NCI-H2081 treated with DMSO at 0.1 percent for 48 hours (cell line): ENCODE results near the gene RAF1.
"Not testable (repeated sequence)": the region's sequence is repeated elsewhere in the genome, so short reads cannot be mapped to it uniquely, and the experiment has no call there.

Experiments
- DNase-seq: peaks from one replicate; lab custom pipeline; 2025; lab: John Stamatoyannopoulos, UW

RAF1 gene

DNA sequence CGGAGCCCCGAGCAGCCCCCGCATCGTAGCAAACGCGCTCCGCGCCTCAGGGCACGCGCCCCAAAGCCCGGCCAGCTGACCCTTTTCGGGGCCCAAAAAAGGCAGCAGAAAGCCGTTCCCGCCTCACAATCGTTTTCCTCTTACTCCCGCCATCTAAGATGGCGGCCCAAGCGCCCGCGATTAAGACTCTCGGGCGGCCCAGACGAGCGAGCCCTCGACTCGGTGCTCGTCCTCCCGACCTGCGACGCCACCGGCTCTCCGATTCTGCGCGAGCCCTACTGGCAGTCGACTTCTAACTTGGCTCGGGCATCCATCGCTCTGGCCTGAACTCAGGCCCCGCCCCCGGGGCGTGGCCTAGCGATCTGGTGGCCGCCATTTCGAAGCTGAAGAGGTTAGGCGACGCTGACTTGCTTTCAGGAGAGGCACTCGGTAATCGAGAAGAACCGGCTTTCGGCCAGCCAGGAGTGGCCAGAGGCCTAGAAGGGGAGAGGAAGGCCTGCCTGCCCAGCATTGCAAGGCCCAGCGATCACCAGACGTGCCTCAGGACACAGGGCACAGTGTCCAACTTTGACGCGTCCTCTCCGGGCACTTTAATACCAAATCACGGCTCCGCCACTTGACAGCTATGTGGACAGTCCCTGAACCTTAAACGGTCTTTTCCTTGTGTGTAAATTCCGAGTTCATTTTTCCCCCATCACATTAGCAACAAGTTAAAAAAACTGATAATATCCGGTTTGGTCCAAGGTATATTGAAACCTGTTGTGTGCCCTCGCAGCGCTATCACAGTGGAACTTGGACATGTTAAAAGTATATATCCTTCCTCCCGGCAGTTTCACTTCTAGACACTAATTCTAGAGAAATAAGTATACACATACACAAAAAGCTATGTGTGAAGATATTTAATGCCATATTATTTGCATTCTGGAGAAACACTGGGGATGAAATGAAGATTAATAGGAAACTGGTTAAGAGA, at the start of gene RAF1:
Gene RAF1, minus strand, starts transcription at position 182 of the 973 bp plus-strand sequence. CDS start 45,396 bp downstream, outside the sequence.
- peak; percentile 91 for DNase-seq

DNA sequence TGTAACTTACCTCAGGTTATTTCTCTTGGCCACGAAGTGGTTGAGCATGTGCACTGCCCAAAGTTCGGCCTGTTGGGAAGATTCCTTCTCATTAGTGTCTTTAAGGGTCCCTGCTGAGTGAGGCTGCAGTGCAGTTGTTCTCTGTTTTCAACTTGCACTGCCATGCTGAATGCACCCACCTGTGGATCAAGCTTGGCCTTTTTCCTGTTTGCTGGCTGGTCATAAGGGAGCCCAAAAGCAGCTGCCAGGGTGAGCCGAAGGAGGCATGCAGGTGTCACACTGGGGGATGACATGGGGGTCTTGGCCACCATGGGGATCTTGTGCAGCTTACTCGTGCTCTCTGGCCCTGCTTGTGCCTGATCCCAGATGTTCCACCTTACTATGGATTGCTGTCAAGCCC, 46.1 kb upstream of the RAF1 start:
- no peak for DNase-seq

DNA sequence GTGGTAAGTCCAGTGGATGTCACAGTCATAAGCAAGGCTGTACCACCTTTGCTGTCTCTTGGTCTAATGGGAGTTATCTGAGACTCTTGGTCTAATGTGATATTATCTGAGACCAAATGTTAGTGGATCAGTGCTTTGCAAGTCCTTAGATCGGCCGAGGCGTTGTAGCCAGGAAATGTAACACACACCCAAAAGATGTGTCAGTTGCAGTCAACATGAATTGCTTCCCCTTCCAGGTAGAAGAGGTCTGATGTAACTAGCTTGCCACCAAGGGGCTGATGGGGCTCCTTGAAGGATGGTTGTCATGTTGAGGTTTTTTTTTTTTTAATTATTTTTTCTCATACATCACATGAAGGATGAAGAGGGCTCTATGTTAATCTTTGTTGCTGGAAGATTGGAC, 45.4 kb upstream of the RAF1 start:
- no peak for DNase-seq

DNA sequence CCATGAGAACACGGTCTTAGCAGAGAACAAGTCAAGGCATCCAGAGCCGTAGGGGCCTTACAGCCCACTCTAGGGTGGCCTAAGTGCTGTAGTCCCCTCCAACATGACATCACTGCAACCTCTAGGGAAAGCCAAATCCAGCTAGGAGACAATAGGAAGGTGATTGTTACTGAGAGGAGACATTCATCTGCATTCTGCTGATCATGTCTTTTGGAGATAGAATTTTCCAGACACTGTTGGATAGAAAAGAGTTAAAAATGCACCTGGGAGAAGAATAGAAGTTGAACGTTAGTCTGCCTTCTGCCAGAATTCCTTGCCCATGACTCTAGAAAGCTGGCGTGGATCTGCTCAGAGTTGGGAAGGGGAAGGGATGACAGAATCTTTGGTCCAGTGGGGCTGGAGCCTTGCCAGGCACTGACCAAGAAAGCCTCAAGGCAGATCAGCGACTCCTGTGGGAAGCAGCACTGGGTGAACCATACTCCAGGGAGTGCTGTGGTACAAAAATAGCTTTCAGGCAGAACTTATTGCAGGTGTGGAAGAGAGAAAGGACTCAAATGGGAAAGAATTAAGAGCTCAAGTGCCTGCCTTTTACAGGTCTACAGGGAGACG, 44.8 kb upstream of the RAF1 start:
- DNase-seq: no peak

DNA sequence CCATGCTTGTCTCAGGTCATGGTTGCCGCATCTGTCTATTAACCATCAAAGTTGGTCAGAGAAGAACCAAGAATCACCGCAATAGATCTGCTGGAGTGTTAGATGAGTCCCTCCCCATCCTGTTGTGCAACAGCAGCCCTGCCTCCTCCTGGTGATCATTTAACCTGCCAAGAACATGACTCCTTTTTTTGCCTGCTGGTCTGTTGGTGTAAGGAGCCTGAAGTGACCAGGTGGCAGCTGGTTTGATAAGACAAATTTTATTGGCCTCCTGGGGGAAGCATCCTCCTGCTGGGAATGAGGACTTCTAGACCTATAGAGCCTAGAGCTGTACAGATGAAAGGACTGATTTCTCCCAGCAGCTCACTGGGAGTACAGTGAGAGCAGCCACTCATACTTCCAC, 43.5 kb upstream of the RAF1 start:
- no peak for DNase-seq

DNA sequence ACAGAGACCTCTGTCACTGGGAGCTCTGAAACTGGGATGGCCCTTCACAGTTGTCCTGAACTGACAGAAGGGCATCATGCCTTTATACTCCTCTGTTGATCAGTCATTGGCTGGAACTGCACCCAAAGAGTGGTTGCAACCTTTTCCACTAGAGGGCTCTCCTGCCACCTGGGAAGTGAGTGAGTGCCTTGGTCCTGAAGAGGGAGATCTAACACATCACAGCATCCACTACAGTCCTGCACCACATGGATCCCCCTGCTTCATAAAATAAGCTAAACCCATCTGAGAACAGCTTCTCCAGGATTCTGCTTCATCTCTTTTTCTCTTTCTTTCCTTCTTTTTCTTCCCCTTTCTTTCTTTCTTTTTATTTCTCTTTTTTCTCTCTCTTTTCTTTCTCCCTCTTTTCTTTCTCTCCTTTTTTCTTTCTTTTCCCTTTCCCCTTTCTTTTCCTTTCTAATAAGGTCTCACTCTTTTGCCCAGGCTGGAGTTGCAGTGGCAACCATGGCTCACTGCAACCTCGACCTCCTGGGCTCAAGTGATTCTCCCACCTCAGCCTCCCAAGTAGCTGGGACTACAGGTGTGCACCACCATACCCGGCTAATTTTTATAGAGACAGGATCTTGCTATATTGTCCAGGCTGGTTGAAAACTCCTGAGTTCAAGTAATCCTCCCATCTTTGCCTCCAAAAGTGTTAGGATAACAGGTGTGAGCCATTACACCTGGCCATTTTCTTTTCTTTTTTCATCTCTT, 42.8 kb upstream of the RAF1 start:
- peak; percentile 9 for DNase-seq

DNA sequence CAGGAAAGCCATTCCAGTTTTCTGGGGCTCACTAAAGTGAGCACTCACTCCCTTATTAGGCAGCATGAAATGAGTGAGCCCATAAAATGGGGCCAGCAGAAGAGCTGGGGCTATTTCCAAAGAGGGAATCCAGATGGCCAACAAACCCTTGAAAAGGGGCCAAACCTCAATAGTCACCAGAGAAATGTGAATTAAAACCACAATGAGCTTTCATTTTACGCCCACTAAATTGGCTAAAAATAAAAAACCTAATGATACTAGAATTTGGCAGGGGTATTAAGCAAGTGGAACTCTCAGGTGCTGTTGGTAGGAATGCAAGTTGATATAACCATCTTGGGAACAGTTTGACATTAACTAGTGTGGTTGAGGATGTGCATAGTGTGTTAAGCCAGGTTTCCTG, 42.1 kb upstream of the RAF1 start:
- DNase-seq: no peak

DNA sequence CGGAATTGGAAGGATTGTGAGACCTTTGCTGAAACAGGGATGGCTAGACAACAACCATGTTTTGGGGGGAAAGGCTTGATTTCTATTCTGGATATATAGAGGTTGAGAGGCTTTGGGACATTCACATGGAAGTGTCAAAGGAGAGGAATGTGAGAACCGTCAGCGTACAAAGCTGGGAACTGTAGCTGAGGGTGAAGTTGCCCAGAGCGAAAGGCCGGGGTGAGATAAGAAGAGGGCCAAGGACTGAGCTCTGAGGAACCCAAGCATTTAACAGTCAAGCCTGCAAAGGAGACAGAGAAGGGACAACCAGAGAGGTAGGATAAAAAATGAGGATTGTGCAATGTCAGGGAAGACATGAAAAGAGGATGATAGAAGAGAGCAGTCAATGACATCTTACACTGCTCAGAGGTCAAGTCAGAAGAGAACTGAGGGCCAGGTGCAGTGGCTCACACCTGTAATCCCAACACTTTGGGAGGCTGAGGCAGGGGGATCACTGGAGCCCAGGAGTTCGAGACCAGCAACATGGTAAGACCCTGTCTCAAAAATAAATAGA, 41.5 kb upstream of the RAF1 start:
- no peak for DNase-seq

DNA sequence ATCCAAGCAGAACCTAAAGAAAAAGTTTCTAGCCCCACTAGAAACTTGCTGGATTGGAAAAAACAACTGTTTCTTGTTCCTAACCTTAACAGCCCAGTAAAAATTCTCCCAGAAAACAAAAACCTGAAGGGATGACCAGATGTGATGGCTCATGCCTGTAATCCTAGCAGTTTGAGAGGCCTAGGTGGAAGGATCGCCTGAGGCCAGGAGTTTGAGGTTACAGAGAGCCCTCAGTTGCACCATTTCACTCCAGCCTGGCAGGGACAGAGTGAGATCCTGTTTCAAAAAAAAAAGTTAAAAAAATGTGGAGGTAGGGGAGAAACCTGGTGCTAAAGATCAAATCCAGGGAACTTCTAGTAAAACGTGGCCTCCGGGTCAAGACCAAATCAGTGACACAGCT, 38.6 kb upstream of the RAF1 start:
- DNase-seq: no peak

DNA sequence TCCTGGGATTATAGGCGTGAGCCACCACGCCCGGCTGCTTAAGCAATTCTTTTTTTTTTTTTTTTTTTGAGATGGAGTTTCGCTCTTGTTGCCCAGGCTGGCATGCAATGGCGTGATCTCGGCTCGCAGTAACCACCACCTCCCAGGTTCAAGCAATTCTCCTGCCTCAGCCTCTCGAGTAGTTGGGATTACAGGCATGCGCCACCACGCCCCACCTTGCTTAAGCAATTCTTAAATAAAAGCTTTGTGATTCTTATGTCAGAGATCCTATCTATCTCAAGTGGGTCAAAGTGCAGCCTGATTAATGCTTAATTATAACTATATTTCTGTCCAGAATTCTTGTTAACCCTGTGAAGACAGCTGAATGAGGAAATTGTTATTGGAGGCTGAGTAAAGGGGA, 37.7 kb upstream of the RAF1 start:
- DNase-seq: not testable (repeated sequence)

DNA sequence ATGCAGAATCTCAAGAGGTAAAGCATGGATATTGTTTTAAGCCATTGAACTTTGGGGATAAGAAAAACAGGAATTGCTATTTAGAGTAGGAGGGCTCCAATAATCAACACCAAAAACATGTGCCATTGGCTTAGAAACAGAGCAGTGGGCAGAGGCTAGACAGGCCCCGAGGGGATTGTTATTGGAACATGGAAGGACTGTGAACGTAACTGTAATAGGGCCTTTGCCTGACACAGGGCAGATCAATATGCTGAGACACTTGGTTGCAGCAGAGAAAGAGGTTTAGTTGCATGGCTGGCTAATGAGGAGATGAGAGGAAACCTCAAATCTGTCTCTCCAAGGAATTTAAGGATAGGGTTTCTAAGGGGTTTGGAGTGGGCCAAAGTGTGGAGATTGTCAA, 36.9 kb upstream of the RAF1 start:
- no peak for DNase-seq

DNA sequence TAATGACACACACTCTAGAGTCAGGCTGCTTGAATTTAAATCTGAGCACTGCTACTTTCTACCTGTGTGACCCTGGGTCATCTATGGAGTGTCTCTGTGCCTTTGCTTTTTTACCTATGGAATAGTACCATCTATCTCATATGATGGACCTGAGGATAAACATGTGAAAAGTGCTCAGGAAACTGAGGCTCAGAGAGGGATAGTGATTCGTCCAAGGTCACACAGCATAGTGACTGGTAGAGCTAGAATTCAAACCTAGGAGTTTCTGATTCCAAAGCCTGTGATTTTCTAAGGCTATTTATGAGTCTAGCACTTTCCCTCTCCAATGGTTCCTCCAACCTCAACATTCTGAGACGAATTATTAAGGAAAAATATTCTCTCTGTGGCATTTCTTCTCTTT, 32.0 kb upstream of the RAF1 start:
- no peak for DNase-seq

DNA sequence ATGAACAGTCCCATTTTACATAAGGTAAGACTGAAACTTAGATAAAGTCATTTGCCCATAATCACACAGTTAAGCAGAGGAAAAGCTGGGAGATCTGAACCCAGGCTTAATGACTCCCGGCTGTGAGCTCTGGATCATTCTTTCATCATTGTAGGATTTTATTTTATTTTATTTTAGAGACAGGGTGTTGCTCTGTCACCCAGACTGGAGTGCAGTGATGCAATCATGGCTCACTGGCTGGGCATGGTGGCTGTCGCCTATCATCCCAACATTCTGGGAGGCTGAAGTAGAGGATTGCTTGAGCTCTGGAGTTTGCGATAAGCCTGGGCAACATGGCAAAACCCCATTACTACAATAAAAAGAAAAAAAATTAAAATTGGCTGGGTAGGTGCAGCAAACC, 31.2 kb upstream of the RAF1 start:
- DNase-seq: no peak

DNA sequence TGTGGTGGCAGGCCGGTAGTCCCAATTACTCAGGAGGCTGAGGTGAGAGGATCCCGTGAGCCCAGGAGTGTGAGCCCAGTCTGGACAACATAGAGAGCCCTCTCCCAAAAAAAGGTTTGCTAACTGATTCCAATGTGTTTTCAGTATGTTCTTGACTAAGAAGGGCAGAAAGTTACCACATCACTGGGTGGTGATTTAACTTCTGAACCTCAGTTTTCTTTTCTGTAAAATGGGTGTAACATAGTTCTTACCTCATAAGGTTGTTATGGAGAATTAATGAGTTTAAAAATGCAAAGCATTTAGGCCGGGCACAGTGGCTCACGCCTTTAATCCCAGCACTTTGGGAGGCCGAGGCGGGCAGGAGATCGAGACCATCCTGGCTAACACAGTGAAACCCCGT, 28.5 kb upstream of the RAF1 start:
- DNase-seq: no peak

DNA sequence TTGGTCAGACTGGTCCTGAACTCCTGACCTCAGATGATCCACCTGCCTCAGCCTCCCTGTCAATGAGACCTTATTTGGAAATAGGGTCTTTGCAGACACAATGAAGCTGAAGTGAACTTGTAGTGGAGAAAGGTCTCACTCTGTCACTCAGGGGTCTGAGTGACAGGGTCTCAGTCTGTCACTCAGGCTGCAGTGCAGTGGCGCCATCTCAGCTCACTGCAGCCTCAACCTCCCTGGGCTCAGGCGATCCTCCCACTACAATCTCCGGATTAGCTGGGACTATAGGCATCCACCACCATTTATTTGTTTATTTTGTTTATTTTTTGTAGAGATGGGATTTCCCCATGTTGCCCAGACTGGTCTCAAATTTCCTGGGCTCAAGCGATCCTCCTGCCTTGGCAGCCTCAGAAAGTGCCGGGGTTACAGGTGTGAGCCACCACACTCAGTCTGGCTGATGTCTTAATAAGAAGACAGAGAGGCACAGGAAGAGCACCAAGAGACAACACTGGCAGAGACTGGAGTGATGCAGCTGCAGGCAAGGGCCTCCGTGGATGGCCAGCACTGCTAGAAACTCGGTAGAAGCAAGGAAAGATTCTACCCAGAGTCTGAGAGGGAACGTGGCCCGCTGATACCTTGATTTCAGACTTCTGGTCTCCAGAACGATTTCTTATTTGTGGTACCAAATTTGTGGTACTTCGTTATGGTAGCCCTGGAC, 26.2 kb upstream of the RAF1 start:
- DNase-seq: no peak

DNA sequence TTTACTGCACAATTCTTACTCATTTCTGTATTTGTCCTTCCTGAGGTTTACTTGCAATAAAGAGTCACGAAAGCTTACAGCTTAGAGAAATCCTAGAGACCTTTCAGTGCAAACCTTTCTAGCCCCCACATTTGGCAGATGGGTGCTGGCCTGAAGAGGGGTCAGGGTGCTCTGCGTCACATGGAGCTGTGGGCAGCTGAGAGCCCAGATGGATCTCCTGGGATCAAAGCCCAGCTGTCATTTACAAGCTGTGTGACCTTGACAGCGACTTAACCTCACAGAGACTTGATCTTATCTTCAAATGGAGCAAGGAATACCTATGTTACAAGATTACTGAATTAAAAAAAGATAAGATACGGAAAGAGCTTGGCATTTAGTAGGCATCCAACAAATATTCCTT, 24.0 kb upstream of the RAF1 start:
- DNase-seq: no peak

DNA sequence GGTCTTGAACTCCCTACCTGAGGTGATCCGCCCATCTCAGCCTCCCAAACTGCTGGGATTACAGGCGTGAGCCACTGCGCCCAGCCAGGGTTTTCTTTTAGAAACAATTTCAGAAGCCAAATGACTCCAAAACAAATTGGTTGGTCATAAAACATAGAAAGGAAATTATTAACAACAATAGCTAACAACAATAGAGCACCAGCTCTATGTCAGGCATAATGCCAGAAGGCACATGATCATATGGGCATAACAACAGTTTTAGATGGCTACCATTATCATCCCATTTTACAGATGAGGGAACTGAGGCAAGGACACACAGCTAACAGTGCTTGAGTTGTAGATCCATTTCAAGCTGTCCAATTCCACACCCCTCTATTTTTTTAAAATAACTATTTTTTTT, 22.2 kb upstream of the RAF1 start:
- no peak for DNase-seq

DNA sequence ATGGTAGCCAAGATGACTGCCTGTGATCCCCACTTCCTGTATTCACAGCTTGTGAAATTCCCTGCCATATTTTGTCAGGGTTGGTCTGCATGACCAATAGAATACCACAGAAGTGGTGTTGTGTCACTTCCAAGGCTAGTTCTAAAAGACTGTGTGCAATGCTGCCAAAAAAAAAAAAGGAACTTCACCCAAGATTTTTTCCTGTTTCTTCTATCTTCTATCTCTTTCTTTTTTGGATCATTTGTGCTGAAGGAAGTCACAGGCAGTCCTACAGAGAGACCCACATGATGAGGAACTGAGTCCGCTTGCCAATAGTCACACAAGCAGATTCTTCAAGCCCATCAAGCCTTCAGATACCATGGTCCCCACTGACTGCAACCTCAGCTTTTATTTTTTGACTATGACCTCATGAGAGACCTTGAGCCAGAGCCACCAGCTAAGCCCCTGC, 18.1 kb upstream of the RAF1 start:
- DNase-seq: no peak

DNA sequence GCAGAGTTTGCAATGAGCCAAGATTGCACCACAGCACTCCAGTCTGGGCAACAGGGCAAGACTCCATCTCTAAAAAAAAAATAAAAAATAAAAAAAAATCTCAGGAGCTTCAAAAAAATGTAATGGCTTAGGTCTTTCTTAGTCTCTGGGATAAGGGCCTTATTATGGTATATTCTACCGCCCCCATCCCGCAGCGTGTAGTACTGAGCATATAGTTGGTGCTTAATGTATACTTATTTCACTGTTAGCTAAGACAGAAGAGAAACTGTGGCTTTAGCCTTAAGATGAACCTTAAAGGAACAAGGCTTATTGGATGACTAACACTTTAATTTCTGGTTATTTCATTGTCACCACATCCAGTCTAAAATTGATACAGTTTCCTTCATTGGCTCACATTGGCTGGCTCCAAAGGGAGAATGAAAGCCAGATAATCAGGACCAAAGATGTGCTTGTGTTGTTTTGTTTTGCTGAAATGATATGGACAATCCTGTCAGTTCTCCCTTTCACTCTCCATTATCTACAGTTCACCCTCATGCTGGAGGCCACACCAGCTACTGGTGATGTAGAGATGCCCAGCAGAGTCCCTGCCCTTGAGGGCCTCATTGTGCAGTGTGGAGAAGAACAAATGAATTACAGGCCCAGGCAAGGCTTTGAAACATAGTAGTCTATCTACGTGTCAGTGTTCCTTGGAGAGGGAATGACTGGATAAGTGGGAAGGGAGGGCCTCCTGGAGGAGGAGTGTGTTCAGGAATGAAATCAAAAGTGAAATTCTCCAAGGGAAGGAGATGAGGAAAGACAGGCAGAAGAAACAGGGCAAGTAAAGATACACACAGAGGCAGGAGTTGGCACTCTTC, 17.4 kb upstream of the RAF1 start:
- DNase-seq: no peak

DNA sequence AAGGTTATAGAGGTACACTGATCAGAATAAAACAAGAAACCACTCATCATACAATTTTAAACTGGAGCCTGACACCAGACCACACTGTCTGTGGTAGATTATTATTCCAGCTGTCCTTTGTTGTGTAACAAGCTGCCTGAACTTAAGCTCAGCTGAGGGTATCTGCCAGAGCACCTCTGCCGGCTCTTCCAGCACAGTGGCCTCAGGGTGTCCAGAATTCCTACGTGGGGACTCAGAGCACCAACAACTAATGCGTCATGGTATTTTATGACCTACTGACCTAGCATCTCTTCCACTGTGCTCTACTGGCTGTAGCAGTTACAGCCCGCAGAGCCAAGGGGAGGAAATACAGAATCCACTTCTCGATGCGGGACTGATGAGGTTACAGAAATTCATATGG, 15.6 kb upstream of the RAF1 start:
- no peak for DNase-seq

DNA sequence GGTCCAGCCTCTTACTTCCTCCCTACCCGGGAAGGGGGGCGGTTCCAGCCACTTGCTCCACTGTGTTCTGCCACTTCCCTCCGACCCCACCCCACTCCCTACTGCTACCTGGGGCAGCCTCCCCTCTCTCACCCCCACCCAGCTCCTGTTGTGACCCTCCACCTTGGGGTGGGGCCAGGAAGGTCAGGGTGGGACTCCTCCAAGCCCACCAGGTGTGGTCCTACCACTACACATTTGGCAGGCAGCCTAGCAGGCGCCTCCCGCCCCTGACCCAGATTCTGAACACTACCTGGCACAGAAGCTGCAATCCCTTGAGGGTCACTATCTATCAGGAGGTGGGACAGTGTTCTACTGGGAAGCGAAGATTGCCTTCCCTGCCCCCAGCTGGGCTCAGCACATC, 13.7 kb upstream of the RAF1 start:
- no peak for DNase-seq
